GM19023 (cell line): ENCODE data around the gene POLN.

Experiments used
- ATAC-seq: cut with Tn5 transposase; IDR thresholded peaks from one replicate; pipeline ENCODE4 v1.9.1; 2021; ENCODE audit warnings: mild to moderate bottlenecking, moderate library complexity; ENCODE audit not compliant: unreplicated experiment

Gene POLN

DNA sequence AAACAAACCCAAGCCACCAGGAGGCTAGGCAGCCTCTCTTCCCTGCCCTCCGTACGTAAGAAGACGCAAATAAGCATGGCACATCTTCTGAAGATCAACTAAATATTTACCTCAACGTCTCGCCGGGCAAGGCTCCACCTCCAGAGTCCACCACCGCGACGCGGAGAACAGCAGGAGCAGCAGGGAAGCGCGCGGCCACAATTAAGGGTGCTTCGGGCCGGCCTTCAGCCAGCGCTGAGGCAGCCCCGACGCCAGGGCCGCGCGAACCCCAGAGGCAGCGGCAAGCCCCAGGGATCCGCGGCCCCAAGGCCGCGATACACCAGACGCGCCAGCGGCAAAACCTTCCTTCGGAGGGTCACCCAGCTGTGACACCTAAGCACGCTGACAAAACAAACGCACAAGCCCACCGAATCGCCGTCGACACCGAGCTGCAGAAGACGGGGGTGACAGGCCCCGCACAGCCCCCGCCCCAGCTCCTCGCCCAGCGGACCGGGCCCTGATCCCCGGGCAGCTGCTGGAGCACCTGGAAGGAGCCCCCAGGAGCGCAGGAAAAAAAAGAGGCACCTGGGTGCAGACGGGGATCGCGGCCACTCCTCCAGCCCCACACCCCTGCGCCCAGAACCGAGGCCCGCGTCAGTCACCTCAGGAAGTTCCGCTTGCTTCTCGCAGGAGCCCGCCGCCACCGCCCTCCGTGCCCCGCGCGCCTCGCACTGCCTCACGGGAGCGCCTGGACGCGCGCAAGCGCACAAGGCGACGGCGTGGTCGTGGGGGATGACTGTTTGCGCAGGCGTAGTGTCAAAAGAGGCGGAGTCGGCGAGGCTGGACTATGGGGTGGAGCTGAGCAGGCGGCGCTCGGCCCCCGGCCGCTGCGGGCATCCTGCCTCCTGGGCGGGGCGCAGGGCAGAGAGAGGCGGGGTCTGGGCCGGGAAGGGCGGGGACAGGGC is at the start of gene POLN, which contains the start of gene HAUS3:
Gene POLN (minus strand): TSS at position 712 of the 944 bp plus-strand sequence. CDS start 12,890 bp downstream, outside the sequence.
Gene HAUS3 (minus strand): TSS at position 712 of the 944 bp plus-strand sequence. CDS start 1,175 bp downstream, outside the sequence.
- ATAC-seq, result peak; percentile 90

DNA sequence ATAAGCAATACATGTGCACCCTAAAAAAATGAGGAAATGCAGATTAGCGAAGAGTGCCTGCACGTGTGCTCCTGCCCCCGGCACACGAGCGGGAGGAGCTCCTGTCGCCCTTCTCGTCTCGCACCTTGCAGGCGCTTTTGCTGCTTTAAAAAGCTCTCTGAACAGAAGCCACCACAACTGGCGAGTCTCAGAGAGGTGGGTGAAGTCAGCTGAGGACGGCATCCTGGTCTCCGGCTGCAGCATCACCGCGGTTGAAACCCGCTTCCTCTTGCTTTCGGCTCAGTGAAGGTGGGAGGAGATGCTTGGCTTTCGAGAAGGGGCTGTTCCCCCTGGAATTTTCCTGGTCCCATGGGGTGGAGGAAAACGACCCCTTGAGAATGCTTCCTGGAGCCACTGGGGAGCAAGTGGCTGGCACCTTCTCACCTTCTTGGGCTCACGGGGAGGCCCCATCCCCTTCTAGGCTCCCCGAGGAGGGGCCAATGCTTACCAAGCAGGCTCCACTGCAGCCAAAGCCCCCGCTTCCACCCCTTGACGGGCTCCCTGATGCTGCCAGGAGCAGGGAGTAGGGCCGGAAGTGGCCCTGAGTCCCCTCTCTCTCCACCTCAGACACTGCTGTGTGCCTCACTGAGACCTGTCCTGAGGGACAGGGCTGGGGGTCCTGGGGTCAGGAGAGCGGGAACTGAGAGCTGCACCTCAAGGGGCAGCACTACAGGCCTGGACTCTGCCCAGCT is 49.2 kb upstream of the POLN start:
- ATAC-seq, result no peak

DNA sequence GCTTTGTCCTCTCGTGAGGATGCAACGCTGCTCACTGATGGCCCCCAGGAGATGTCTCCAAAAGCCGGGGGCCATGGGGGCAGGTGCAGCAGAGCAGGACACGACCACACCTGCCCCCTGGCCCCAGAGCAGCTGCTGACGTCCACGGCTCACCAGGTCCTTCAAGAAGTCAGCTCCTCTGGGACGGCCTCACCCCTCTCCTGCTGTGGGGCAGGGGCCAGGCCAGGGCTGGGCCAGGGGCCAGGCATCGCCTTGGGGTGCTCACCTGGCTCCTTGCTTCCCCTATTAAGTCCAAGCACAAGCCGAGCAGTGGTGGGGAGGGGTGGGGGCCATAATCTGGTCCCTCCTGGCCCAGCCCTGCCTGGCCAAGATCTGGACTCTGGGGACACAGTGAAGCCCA is 48.6 kb upstream of the POLN start:
- no peak for ATAC-seq

DNA sequence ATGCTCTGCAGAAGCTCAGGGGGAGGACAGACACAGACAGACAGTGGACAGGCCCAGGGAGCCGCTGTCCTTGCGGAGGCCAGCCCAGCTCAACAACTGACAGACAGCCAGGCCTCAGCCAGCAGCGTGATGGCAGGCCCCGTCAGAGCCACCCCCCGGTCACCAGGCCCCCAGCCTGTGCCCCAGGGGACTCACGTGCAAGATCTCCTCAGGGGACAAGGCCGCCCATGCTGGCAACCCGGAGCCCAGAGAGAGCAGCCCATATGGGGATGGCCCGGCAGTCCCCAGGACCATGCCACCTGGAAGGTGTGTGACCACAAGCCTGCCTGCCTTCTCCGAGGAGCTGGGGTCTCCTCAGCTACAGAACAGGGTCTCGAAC is 48.0 kb upstream of the POLN start:
- ATAC-seq, result no peak

- no peak for ATAC-seq
Observed at GRCh38 chr4:2289311-2289954, 47.5 kb upstream of the POLN start.

- ATAC-seq, result no peak
Observed at GRCh38 chr4:2288051-2288541, 46.2 kb upstream of the POLN start.

DNA sequence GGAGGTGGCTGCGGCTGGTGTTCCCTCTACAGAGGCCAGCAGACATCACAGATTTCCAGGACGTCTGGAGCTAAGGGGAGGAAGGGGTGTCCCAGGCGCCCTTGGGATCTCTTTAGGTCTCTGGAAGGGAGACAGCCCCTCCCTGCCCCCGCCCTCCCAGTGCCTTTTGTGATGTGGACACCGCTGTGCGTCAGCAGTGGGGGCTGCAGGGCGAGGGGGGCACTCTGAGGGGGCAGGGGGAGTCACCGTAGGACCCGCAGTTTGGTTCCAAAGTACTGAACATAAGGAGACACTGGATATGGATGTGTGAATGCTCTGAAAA is 45.6 kb upstream of the POLN start:
- no peak for ATAC-seq

DNA sequence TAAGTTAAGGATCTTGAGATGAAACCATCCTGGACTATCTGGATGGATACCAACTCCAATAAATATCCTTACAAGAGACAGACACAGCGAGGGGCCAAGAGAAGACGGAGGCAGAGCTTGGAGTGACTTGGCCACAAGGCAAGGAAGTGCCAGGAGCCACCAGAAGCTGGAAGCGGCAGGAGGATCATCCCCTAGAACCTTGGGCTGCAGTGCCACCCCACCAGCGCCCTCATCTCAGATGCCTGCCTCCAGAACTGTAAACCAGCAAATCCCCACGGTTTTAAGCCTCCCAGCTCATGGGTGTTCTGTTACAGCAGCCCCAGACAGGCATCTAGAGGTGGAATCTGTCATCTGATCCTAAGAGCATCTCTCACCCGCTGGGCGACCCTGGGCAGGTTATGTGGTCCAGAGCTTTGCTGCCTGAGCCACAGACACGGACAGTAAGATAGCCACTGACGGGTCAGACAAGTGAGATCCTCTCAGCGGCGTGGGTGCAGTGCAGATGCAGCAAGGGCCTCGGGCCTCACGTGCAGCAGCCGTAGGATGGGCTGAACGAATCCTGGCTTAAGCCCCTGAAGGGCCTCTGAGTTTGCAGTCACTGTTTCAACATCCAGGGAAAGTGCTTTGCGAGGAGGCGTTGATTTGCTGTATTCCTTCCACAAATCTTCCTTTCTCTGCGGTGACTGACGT is 45.1 kb upstream of the POLN start:
- ATAC-seq, result no peak

DNA sequence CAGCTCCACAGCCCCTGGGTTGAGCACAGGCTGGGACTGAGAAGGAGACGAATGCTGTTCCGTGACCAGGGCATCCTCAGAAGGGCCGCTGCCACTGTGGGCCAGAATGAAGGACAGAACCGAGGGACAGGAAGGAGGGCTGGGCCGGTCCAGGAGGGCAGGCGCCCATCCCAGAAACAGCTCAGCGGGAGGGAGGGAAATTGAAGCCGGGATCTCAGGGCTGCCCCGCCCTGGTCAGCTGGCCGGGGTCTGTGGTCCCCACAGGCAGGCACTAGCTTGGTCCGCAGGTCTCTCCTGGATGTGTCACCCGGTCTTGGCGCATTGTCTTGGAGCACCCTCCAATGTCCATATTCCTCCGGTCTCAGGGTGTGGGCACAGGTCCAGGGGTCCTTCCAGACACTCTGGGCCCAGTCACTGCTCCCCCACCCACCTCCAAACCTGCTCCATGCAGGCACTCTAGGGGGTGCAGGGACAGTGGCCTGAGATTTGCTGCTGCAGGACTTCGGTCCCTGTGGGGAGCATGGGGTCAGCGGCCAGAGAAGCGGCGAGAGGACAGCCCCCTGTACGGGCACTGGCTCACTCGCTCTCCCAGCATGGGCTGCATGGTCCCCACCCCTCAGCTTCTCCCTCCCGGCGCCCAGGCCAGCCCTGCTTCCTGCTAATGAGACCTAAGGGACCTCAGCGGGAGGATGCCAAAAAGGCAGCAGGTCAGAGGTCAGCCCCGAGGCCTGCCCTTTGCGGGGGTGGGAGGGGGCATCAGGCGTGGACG is 43.9 kb upstream of the POLN start:
- no peak for ATAC-seq

- ATAC-seq, result no peak
Observed at GRCh38 chr4:2284934-2285612, 43.2 kb upstream of the POLN start.

DNA sequence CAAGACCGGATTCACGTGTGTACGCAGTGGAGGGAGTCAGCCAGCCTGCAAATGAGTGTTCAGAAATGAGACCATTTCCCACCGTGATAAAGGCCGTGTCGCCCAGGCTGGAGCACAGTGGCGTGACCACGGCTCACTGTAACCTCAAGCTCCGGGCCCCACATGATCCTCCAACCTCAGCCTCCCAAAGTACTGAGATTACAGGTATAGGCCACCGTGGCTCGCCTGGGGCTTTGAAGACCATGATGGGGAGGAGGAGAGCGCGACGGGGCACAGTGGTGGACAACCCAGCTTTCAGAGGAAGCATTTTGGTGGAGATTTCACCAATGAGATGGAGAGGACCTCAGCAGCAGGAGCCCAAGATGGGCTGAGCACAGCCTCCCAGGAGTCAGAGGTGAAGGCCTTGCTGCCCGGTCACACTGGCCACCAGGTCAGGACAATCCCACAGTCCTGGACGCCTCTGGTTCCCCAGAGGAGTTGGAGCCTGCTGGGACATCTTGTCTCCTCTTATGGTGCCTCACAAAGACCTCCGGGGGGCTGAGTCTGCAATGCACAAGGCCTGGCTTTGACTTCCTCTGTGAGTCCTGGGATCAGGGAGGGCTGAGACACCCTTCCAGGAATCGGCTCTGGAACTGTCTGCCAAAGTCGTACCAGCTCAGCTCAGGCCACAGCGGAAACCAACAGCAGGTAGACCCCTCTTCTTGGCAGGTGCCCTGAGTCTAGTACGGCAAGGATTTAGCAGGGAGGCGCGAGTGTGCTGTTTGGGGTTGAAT is 42.4 kb upstream of the POLN start:
- no peak for ATAC-seq

- ATAC-seq, result no peak
Observed at GRCh38 chr4:2283199-2283711, 41.3 kb upstream of the POLN start.

GRCh38 chr4:2281575-2282343 is 39.8 kb upstream of the POLN start:
- peak; percentile 77 for ATAC-seq

- ATAC-seq, result no peak
Observed at GRCh38 chr4:2280531-2281300, 38.8 kb upstream of the POLN start.

DNA sequence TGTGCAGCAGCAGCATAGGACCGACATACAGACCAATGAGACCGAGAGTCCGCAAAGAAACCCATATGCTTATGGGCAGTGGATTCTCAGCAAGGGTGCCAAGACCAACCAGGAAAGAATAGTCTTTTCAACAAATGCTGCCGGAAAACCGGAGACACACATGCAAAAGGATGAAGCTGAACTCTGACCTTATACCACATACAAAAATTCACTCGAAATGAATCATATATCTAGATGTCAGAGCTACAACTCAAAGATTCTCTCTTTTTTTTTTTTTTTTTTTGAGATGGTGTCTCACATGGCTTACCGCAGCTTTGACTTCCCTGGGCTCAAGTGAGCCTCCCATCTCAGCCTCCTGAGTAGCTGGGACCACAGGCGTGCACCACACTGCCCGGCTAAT is 36.0 kb upstream of the POLN start:
- ATAC-seq, result no peak

- ATAC-seq, result no peak
Observed at GRCh38 chr4:2276581-2277325, 34.8 kb upstream of the POLN start.
